IPS-20b (cell line): Measurements from ENCODE around the gene PKMYT1.

Experiments
- H3K27ac ChIP-seq: one replicate; pipeline ENCODE4 v1.5.1; 2013; ENCODE audit warnings: low read length
- H3K27me3 ChIP-seq: 2 replicates; pipeline ENCODE4 v1.6.1; 2013; ENCODE audit warnings: mild to moderate bottlenecking, low read length, inconsistent platforms; ENCODE audit not compliant: insufficient read depth
- H3K36me3 ChIP-seq: 2 replicates; pipeline ENCODE4 v1.6.1; 2013; ENCODE audit warnings: low read depth, mild to moderate bottlenecking, inconsistent platforms, low read length, moderate library complexity; ENCODE audit not compliant: insufficient read depth
- H3K4me1 ChIP-seq: 2 replicates; pipeline ENCODE4 v1.6.1; 2013; ENCODE audit warnings: mild to moderate bottlenecking, control low read depth, inconsistent platforms, low read length, moderate library complexity; ENCODE audit not compliant: insufficient read depth
- H3K4me3 ChIP-seq: 2 replicates; pipeline ENCODE4 v1.5.1; 2013; ENCODE audit warnings: mild to moderate bottlenecking, low read length, inconsistent platforms
- H3K9ac ChIP-seq: 2 replicates; pipeline ENCODE4 v1.6.1; 2013; ENCODE audit warnings: low read depth, mild to moderate bottlenecking, inconsistent platforms, low read length, moderate library complexity
- H3K9me3 ChIP-seq: 2 replicates; pipeline ENCODE4 v1.6.1; 2013; ENCODE audit warnings: mild to moderate bottlenecking, low read depth, low read length, inconsistent platforms; ENCODE audit not compliant: insufficient read depth

Gene PKMYT1

DNA sequence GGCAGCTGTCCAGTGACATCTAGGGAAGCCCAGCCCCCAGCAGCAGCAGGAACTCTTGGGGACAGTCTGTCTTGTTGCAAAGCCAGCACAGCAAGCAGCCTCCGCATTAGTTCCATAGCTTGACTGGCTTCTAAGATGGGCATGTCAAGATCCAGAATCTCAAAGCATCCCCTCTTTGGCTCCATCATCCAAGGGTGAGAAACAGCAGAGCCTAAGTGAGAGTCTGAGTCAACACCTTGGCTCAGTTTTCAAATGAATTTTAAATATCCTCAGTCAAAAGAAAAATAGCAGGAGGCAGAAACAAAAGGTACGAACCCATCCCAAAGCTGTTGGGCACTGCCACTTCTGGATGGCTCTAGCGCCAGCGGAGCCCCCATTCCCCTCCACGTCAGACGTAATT, 34.7 kb upstream of the PKMYT1 start:
- no peak overlapping the region for H3K27ac ChIP-seq
- H3K4me1 ChIP-seq, result peaks cover 23% of the 10 kb centered on the region
- no peak overlapping the region for H3K9ac ChIP-seq
- H3K4me3 ChIP-seq, result no peak overlapping the region
- peaks cover 22% of the 10 kb centered on the region for H3K36me3 ChIP-seq
- H3K27me3 ChIP-seq, result peaks cover 32% of the 10 kb centered on the region
- H3K9me3 ChIP-seq, result no peaks in the 10 kb centered on the region

DNA sequence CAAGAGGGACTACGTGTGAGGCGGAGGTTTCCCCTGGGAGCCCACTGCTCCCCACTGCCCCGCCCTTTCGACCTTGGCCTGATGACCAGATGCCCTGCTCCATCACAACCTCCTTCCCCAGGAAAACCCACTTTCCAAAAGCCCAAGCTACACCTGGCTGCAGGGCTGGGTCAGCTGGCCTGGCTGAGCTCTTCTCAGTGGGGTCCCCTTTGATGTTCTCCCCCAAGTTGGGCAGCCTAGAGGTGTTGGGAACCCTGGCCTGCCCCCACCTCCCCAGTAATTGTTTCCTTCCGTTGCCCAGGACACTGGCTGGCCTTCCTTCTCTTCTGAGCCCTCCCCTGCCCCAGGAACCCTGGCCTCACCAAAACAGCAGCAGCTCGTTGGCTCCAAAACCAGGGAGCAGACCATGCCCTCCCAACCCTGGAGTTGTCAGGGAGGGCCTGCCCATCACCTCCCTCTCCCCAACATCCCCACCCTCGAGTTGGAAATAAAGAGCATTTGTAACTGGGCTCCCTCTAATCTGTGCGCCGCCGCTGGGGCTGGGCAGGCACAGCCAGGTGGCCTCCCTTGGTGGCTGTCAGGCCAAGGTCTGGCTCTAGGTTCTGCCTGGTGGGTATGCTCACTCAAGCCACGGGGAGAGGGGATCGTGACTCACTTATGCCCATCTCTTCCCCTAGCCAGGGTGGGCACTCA, 33.9 kb upstream of the PKMYT1 start:
- Histone ChIP-seq H3K27ac (no peak overlapping the region), H3K36me3 (peaks cover 22% of the 10 kb centered on the region), H3K9me3 (no peaks in the 10 kb centered on the region), H3K4me3 (no peak overlapping the region), H3K4me1 (peaks cover 23% of the 10 kb centered on the region), H3K9ac (no peak overlapping the region), H3K27me3 (peaks cover 32% of the 10 kb centered on the region)

DNA sequence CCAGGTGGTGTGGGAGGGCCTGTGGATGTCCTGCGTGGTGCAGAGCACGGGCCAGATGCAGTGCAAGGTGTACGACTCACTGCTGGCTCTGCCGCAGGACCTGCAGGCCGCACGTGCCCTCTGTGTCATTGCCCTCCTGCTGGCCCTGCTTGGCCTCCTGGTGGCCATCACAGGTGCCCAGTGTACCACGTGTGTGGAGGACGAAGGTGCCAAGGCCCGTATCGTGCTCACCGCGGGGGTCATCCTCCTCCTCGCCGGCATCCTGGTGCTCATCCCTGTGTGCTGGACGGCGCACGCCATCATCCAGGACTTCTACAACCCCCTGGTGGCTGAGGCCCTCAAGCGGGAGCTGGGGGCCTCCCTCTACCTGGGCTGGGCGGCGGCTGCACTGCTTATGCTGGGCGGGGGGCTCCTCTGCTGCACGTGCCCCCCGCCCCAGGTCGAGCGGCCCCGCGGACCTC, 33.3 kb upstream of the PKMYT1 start:
- no peak overlapping the region; the same call in 1 of the 2 replicates for H3K4me3 ChIP-seq

DNA sequence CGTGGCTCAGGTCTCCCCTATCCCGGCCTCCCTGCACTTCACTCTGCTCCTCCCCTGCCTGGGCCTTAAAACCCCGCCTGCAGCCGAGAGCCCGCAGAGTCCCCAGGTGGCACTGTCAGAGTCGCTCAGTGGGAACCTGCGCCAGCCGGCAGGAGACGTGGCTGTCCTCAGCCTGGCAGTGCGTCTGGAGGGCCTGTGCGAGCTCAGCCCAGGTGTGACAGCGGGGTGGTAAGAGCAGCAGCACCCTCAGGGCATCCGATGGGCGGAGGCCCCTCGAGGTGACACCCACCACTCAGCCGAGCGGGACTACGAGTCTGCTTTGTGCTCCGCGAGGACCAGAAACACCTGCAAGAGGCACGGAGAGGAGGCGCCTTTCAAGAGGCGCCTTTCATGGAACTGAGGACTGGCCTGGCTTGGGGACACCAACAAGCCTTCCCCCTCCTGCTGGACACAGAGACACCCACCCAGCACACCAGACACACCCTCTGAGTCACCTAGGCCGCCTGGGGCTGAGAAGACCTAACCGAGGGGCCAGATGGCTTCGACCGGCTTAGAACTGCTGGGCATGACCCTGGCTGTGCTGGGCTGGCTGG, 32.7 kb upstream of the PKMYT1 start, which contains the start of gene CLDN9:
CLDN9 (plus strand) TSS at position 96 of the 593 bp plus-strand sequence; CDS start at position 536, 440 bp downstream.
- peak within 1 kb of the TSS; percentile 59 for H3K4me3 ChIP-seq
- H3K4me1 ChIP-seq, result peaks cover 30% of the 10 kb centered on the region
- H3K27me3 ChIP-seq, result peaks cover 32% of the 10 kb centered on the region
- H3K9me3 ChIP-seq, result no peaks in the 10 kb centered on the region
- peaks cover 22% of the 10 kb centered on the region for H3K36me3 ChIP-seq
- H3K27ac ChIP-seq, result no peak within 1 kb of the TSS
- peak within 1 kb of the TSS; percentile 26; the same call in 1 of the 2 replicates for H3K9ac ChIP-seq

More for the DNA sequence above, 33.3 kb upstream of the PKMYT1 start:
- H3K27me3 ChIP-seq, result peaks cover 32% of the 10 kb centered on the region
- H3K9me3 ChIP-seq, result no peaks in the 10 kb centered on the region
- peaks cover 22% of the 10 kb centered on the region for H3K36me3 ChIP-seq
- no peak overlapping the region for H3K27ac ChIP-seq
- H3K4me1 ChIP-seq, result peaks cover 30% of the 10 kb centered on the region
- no peak overlapping the region for H3K9ac ChIP-seq

DNA sequence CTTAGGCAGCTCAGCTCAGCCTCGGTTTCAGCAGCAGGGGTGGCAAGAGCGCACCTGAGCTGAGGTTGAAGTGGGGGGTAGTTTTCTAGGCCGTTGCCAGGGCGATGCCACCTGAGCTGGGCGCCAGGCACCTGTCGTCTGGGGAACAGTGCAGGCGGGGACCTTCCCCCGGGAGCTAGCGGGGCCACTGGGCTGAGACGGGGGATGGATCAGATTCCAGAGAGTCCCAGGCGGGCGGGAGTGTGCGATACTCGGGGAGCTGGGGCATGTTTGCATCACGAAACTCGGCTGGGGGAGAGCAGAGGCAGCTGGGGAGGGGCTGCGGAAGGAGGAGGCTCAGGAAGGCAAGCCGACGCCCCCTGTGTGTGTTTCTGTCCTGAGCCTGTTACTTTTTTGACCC, 32.0 kb upstream of the PKMYT1 start:
- Histone ChIP-seq H3K27me3 (peaks cover 34% of the 10 kb centered on the region), H3K9ac (peak overlapping the region; percentile 26; the same call in 1 of the 2 replicates), H3K9me3 (no peaks in the 10 kb centered on the region), H3K4me3 (peak overlapping the region; percentile 59), H3K36me3 (peaks cover 22% of the 10 kb centered on the region), H3K4me1 (peaks cover 37% of the 10 kb centered on the region), H3K27ac (no peak overlapping the region)

DNA sequence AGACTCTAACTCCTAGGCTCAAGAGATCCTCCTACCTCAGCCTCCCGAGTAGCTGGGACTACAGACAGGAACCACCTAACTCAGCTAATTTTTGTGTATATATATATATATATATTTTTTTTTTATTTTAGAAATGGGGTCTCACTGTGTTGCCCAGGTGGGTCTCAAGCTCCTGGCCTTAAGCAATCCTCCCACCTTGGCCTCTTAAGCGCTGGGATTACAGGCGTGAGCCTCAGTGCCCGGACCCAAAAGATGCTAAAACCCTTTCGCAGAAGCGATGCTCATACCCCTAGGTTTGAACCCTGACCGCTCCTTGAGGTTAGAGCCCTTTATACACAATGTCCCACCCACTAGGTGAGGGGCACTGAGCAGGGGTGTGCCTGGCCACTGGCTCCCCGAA, 30.3 kb upstream of the PKMYT1 start:
- peaks cover 13% of the 10 kb centered on the region for H3K36me3 ChIP-seq
- peaks cover 45% of the 10 kb centered on the region for H3K4me1 ChIP-seq
- no peak overlapping the region for H3K27ac ChIP-seq
- no peak overlapping the region for H3K4me3 ChIP-seq
- no peaks in the 10 kb centered on the region for H3K9me3 ChIP-seq
- H3K27me3 ChIP-seq, result peaks cover 39% of the 10 kb centered on the region
- peak overlapping the region; percentile 83; the same call in 1 of the 2 replicates for H3K9ac ChIP-seq

DNA sequence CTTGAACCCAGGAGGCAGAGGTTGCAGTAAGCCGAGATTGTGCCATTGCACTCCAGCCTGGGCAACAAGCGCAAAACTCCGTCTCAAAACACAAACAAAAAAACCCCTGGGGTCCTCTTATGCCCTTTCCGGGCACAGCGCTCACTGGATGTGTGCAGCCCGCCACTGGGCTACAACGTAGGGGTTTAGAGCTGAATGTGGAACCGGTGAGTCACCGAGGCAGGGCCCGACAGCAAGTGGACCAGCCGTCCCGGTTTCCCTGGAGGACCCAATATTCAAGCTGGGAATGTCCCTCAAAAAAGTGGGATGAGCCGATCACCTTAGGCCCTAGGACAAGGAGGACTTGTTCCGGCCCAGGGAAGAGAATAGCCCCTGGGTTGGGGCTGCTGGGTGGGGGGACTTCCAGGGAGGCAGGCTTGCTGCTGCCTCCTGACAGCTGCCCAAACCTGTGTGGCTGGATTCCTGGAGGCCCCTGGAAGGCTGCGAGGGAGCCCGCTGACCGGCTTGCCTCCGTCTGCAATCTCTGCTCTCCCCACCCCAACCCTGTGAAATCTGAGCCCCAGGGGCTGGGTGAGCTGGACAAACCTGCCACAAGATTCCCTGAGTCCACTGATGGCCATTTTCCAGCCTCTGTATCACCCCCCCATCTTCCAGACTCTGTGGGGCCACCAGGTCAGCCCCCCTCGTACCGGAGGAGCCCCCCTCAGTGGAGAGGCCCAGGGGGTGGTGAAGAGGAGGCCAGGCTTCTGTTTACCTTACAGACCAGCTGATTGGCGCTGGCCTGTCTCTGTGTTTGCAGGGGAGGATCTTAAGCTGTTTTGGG, 29.5 kb upstream of the PKMYT1 start:
- H3K36me3 ChIP-seq, result peaks cover 6% of the 10 kb centered on the region
- peaks cover 42% of the 10 kb centered on the region for H3K27me3 ChIP-seq
- no peaks in the 10 kb centered on the region for H3K9me3 ChIP-seq
- peak overlapping the region; percentile 94 for H3K27ac ChIP-seq
- H3K4me1 ChIP-seq, result peaks cover 42% of the 10 kb centered on the region
- H3K9ac ChIP-seq, result peak overlapping the region; percentile 83
- H3K4me3 ChIP-seq, result peak overlapping the region; percentile 63; the same call in 1 of the 2 replicates

DNA sequence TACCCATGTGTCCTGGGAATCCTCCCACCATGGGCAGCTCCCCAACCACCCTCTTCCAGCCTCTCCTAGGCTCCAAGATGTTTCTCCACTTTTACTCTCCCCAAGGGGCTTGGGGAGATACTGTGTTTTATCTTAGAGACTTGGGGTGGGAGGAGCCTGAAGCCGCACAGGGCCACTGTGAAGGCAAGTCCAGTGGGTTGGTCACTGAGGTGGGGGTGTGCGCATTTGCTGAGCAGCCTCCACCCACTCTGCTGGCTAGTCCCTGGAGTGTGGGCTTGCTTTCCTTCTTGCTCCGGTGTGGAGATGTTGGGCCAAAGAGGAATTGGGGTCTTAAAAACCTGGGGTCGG, 28.4 kb upstream of the PKMYT1 start:
- no peaks in the 10 kb centered on the region for H3K9me3 ChIP-seq
- peaks cover 39% of the 10 kb centered on the region for H3K27me3 ChIP-seq
- peak overlapping the region; percentile 94 for H3K27ac ChIP-seq
- peaks cover 37% of the 10 kb centered on the region for H3K4me1 ChIP-seq
- no peaks in the 10 kb centered on the region for H3K36me3 ChIP-seq
- H3K4me3 ChIP-seq, result peak overlapping the region; percentile 63
- H3K9ac ChIP-seq, result peak overlapping the region; percentile 83

DNA sequence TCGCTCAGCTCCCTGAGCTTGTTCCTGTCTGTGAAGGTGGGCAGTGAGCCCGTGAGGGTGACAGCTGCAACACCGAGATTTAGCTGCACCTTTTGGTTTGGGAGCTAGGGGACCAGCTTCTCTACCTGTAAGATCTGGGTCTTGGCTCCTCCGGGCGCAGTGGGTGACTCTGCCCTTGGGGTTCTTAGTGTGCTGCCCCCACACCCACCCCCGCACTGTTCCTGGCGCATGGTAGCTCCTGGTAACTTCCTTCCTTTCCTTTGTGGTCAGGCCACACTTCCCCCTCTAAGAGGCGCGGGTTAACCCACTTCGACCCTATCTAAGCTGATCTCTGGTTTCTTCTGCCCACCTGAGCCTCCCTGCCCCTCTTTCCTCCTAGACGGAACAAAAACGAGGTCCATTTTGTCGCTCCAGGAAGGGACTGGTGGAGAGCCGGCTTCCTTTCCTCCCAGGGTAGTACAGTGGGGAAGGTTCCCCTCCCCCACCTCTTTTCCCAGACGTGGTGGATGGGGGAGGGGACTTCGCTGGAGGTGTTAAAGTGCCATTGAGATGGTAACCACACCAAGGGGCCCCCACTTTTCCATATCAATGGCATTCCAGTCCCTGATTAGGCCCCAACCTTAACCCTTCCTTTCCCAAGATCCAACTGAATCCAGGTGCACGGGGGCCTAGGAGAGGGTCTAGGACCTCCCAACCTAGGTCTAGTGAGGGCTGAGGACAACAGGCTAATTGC, 27.9 kb upstream of the PKMYT1 start:
- Histone ChIP-seq H3K9me3 (no peaks in the 10 kb centered on the region), H3K4me3 (peak overlapping the region; percentile 63), H3K4me1 (peaks cover 34% of the 10 kb centered on the region), H3K36me3 (no peaks in the 10 kb centered on the region), H3K27ac (peak overlapping the region; percentile 94), H3K27me3 (peaks cover 34% of the 10 kb centered on the region), H3K9ac (peak overlapping the region; percentile 92)

DNA sequence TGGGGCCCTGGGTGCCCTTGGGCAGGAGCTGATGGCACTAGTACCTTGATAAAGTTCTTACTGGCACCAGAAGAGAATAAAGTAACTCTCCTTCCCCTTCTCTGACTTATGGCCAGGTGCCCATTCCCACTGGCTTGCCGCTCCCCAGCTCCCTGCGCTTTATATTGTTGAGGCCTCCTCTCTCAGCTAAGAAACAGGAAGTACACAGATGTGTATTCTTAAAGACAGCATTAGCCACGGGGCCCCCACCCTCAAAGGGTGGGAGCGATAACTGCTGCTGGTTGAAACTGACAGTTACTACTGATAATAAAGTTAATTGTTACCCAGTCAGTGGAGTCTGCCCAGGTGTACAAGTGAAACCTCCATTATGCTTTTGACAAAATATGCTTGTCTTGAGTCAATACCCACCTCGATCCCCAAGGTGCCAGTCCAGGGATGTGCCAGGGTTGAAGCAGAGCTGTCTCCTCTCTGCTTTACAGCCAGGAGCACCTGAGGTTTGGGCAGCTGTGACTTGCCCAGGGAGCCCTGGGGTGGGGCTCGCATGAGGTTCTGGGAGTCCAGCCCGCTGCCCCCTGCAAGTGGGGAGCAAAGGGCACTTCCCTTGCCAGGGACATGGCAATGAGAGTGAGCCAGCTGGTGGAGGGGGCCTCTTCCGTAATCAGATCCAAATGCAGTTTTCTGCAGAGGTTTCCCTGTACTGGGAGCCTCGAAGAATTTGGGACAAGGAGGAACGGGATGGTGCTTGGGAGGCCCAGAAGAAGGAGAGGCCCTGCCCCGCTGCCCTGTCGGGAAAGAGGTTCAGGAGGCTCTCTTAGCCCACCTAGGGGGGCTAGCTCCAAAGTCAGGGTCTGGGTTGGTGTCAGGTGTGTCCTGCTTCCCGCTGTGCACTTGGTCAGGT, 27.1 kb upstream of the PKMYT1 start:
- peaks cover 25% of the 10 kb centered on the region for H3K27me3 ChIP-seq
- H3K27ac ChIP-seq, result peak overlapping the region; percentile 86
- H3K4me3 ChIP-seq, result peak overlapping the region; percentile 63
- H3K4me1 ChIP-seq, result peaks cover 31% of the 10 kb centered on the region
- peak overlapping the region; percentile 92 for H3K9ac ChIP-seq
- H3K36me3 ChIP-seq, result no peaks in the 10 kb centered on the region
- no peaks in the 10 kb centered on the region for H3K9me3 ChIP-seq
